22Rv1 (cell line): Measurements from ENCODE around the gene NINL.

Experiments used
- CTCF ChIP-seq: fragments of 450-650 bp; IDR thresholded peaks from 2 replicates; pipeline ENCODE4 v1.5.1; 2017; ENCODE audit warnings: mild to moderate bottlenecking
- ZFX ChIP-seq: fragments of 450-650 bp; IDR thresholded peaks from 2 replicates; pipeline ENCODE4 v1.6.1; 2017; ENCODE audit warnings: antibody characterized with exemption, borderline replicate concordance

DNA sequence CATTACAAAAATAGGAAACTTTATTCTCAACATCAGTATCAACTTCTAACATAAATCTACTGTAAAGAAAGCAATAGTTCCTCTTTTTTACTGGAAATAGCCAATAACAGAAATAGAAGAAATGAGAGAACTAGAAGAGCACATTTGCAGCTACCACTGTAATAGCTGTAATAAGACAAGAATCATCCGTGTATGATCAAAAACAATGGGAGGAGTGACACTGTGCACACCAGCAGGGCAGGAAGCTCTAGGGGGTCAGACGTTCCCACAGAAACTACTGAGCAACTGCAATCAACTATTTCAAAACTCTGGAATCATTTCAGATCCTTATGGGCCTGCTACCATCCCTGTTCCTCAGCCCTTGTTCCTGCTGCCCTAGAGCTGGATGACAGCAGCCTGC lies 43.7 kb downstream of the NINL start:
- TF ChIP-seq CTCF (no peak), ZFX (no peak)
